Measurements from ENCODE around the gene MUC12.

MUC12 gene

DNA sequence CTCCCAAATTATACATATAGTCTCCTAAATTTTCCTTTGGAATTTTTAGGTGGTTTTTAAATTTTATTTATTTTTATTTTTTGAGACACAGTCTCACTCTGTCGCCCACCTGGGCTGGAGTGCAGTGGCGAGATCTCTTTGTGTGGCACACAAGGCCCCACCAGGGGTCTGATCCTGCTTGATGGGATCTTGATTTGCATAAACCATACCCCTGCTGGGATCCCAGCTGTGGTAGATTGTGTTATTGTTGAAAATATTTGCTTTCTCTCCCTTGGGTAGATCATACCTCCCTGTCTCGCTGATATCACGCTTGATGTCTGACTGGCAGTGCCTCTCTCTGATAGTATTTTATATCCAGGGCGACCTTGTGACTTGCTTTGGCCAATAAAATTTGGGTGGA, 25.7 kb upstream of the MUC12 start:
- TF ChIP-seq, protein P1, sequence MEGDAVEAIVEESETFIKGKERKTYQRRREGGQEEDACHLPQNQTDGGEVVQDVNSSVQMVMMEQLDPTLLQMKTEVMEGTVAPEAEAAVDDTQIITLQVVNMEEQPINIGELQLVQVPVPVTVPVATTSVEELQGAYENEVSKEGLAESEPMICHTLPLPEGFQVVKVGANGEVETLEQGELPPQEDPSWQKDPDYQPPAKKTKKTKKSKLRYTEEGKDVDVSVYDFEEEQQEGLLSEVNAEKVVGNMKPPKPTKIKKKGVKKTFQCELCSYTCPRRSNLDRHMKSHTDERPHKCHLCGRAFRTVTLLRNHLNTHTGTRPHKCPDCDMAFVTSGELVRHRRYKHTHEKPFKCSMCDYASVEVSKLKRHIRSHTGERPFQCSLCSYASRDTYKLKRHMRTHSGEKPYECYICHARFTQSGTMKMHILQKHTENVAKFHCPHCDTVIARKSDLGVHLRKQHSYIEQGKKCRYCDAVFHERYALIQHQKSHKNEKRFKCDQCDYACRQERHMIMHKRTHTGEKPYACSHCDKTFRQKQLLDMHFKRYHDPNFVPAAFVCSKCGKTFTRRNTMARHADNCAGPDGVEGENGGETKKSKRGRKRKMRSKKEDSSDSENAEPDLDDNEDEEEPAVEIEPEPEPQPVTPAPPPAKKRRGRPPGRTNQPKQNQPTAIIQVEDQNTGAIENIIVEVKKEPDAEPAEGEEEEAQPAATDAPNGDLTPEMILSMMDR (IDR thresholded peaks at IDR 0.05; ENCODE audit: insufficient read depth, low read depth, low read length, missing control alignments): no peak
- H3K4me3 ChIP-seq (ENCODE audit: low read depth, low read length): no peak overlapping the region
- DNase-seq (ENCODE audit: low read depth): no peak

DNA sequence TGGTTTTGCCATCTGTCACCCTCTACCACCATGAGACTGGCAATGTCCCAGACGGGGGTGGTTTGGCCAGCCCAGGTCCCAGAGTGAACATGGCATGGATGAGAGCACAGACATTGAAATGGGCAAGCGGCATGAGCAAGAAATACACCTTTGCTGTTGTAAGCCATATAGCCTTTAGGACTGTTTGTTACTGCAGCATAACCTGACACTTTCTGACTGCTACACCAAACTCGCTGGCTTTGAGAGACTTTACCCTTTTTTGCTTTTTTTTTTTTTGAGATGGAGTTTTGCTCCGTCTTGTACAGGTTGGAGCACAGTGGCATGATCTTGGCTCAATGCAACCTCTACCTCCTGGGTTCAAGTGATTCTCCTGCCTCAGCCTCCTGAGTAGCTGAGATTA, 25.2 kb upstream of the MUC12 start:
- DNase-seq (ENCODE audit: low read depth): no peak
- TF ChIP-seq, protein P1 (IDR thresholded peaks at IDR 0.05; ENCODE audit: insufficient read depth, low read depth, low read length, missing control alignments): no peak
- no peak overlapping the region for H3K4me3 ChIP-seq (ENCODE audit: low read depth, low read length)

DNA sequence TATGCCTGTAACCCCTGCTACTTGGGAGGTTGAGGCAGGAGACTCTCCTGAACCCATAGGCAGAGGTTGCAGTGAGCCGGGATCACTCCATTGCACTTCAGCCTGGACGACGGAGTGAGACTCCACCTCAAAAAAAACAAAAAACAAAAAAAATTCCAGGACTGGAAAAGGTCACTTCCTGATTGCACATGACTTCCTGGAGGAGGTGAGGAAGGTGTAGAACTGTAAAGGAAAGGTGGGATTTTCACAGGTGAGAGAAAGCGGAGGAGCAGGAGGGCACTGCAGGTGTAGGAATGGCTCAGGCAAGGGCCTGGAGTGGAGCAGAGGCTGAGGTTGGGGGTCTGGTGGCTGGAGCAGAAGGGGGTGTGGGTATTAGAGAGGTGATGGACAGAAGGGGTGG, 23.3 kb upstream of the MUC12 start:
- DNase-seq (ENCODE audit: low read depth): no peak
- H3K4me3 ChIP-seq (ENCODE audit: low read depth, low read length): no peak overlapping the region
- TF ChIP-seq, protein P1 (IDR thresholded peaks at IDR 0.05; ENCODE audit: insufficient read depth, low read depth, low read length, missing control alignments): no peak

DNA sequence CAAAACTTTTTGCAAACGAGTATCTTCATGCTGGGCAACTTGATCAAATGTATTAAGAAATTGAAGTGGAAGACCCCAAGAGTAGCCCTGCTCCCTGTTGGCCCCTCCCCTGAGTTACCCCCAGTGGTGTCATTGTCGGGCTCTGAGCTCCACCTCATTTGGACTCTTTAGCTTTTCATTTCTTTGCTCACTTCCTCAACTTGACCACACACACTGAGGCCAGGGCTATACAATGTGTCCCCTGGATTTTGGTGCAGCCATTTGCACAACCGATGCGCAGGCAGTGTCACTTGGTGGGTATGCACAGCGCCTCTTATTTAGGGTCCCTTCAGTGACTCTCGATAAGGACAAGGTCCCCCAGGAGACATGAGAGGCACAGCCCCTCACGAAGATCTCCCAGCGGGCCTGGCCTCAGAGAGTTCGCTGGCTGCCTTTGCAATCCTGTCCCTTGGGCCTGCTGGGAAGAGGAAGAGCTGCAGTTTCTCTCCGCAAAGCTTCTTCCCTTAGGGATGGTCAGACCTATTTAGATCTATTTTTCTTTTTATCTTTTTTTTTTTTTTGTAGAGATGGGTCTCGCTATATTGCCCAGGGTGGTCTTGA, 22.5 kb upstream of the MUC12 start:
- H3K4me3 ChIP-seq (ENCODE audit: low read depth, low read length): no peak overlapping the region
- no peak for DNase-seq (ENCODE audit: low read depth)
- TF ChIP-seq, protein P1 (IDR thresholded peaks at IDR 0.05; ENCODE audit: insufficient read depth, low read depth, low read length, missing control alignments): no peak

DNA sequence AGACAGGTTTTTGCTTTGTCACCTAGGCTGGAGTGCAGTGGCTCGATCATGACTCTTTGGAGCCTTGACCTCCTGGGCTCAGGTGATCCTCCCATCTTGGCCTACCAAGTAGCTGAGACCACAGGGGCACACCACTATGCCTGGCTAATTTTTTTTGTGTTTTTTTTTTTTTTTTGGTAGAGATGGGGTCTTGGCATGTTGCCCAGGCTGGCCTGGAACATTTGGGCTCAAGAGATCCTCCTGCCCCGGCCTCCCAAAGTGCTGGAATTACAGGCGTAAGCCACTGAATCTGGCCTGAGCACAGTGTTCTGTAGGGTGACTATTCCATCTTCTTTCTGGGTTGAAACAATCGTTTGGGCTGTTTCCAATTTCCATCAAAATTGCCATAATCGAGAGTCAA, 21.6 kb upstream of the MUC12 start:
- DNase-seq (ENCODE audit: low read depth): no peak
- no peak overlapping the region for H3K4me3 ChIP-seq (ENCODE audit: low read depth, low read length)
- TF ChIP-seq, protein P1 (IDR thresholded peaks at IDR 0.05; ENCODE audit: insufficient read depth, low read depth, low read length, missing control alignments): no peak

DNA sequence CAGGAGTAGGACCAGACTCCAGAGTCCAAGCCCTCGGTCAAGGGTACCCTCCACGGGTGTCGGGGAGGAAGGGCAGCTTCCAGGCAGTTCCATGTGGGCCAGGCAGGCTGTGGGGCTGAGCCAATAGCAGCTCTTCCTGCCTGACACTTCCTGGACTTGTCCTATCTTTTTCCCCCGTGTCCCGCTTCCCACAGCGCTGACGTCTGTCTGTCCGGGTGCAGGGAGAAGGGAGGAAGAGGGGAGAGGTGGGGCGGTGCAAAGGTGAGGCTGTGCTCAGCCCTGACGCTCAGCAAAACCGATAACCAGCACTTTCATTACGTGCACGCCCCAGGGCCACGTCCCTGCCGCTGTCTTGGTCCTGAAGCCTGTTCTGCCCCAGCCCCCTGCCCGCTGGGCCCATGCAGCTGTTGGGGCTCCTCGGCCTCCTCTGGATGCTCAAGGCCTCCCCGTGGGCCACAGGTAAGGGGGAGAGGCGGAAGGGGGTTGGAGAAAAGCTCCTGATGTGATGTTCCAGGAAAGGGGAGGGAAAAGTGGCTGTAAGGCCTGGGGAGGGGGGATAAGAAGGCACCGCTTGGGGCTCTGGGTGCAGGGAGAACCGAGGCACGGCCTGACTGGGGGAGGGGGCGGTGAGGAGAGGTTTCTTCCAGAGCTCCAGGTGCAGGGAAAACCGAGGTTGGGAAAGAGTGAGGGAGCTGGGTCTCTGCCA, 20.0 kb upstream of the MUC12 start, which contains the start of gene MUC3A:
Gene MUC3A (plus strand): TSS at position 308 of the 706 bp plus-strand sequence. CDS start 91 bp downstream, at position 399.
- DNase-seq (ENCODE audit: low read depth): no peak
- no peak within 1 kb of the TSS for H3K4me3 ChIP-seq (ENCODE audit: low read depth, low read length)
- TF ChIP-seq, protein P1 (IDR thresholded peaks at IDR 0.05; ENCODE audit: insufficient read depth, low read depth, low read length, missing control alignments): no peak

All from GM12865 (cell line).